HUES64 (cell line): ENCODE measurements around the gene TAOK1.

Experiments
- H3K27ac ChIP-seq: 2 replicates; pipeline ENCODE4 v1.7.0; 2013; ENCODE audit warnings: low read depth, low read length, inconsistent platforms
- H3K27me3 ChIP-seq: 2 replicates; pipeline ENCODE4 v1.6.1; 2013; ENCODE audit warnings: mild to moderate bottlenecking, low read length; ENCODE audit not compliant: insufficient read depth
- H3K36me3 ChIP-seq: 2 replicates; pipeline ENCODE4 v1.6.1; 2013; ENCODE audit warnings: mild to moderate bottlenecking, low read length; ENCODE audit not compliant: insufficient read depth
- H3K4me1 ChIP-seq: 2 replicates; pipeline ENCODE4 v1.6.1; 2013; ENCODE audit warnings: mild to moderate bottlenecking, low read length, moderate library complexity; ENCODE audit not compliant: insufficient read depth
- H3K4me3 ChIP-seq: 2 replicates; pipeline ENCODE4 v1.5.1; 2013; ENCODE audit warnings: mild to moderate bottlenecking, low read length, moderate library complexity
- H3K9ac ChIP-seq: 2 replicates; pipeline ENCODE4 v1.6.1; 2013; ENCODE audit warnings: mild to moderate bottlenecking, low read depth, low read length
- H3K9me3 ChIP-seq: 2 replicates; pipeline ENCODE4 v1.6.1; 2013; ENCODE audit warnings: low read depth, low read length; ENCODE audit not compliant: insufficient read depth
- WGBS: fragments of 150-250, 120-280 bp; methylation state at CpG from one replicate; pipeline ENCODE4 v1.1.7; 2013; ENCODE audit warnings: missing lambda C conversion rate; 5-methylcytosine and 5-hydroxymethylcytosine counted together

The TAOK1 gene

DNA sequence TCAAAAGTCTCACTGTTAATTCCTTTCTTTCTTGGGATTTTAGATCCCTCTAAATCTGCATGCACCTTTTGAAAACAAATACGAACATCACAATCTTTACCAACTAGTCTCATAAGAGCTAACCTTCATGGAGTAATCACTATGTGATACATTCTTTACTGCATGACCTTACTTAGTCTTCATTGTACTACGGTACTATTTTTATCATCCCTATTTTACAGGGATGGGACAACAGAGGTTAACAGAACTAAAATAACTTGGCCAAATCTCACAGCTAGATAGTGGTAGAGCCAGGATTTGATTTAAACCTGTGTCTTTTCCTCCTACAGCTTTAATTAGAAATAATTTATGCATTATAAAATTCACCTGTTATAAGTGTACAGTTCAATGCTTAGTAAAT lies 32.9 kb upstream of the TAOK1 start:
- no peak overlapping the region for H3K4me3 ChIP-seq
- WGBS: 96% methylated on average over 2 of the region's 2 CpGs
- H3K9ac ChIP-seq: no peak overlapping the region
- H3K4me1 ChIP-seq: no peaks in the 10 kb centered on the region
- H3K9me3 ChIP-seq: no peaks in the 10 kb centered on the region
- no peaks in the 10 kb centered on the region for H3K36me3 ChIP-seq
- H3K27ac ChIP-seq: no peak overlapping the region
- H3K27me3 ChIP-seq: no peaks in the 10 kb centered on the region

DNA sequence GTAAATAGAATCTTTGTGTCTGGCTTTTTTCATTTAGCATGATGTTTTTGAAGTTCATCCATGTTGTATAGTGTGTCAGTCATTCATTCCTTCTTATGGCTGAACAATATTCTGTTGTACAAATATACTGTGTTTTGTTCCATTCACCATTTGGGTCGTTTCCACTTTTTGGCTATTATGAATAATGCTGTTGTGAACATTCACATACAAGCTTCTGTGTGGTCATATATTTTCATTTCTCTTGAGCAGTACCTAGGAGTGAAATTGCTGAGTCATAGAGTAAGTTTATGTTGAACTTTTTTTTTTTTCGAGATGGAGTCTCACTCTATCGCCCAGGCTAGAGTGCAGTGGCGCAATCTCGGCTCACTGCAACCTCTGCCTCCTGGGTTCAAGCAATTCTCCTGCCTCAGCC lies 32.3 kb upstream of the TAOK1 start:
- H3K27me3 ChIP-seq: no peaks in the 10 kb centered on the region
- no peaks in the 10 kb centered on the region for H3K9me3 ChIP-seq
- H3K9ac ChIP-seq: no peak overlapping the region
- no peak overlapping the region for H3K27ac ChIP-seq
- no peaks in the 10 kb centered on the region for H3K4me1 ChIP-seq
- H3K36me3 ChIP-seq: no peaks in the 10 kb centered on the region
- H3K4me3 ChIP-seq: no peak overlapping the region
- WGBS: 100% methylated on average over 4 of the region's 5 CpGs

DNA sequence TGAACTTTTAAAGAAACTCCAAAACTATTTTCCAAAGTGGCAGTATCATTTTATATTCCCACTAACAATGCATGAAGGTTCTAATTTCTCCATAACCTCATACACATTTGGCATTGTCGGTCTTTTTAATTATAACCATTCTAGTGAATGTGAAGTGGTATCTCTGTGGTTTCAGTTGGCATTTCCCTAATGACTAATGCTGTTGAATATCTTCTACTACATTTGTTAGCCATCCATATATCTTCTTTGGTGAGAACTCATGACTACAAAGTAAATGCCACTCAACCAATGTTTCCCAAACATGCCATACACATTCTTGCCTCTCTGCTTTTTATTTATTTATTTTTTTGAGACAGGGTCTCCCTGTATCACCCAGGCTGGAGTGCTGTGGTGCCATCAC lies 31.7 kb upstream of the TAOK1 start:
- no peaks in the 10 kb centered on the region for H3K4me1 ChIP-seq
- H3K4me3 ChIP-seq: no peak overlapping the region
- WGBS: no CpG with 5 or more reads among the region's 1 CpG
- no peaks in the 10 kb centered on the region for H3K27me3 ChIP-seq
- H3K27ac ChIP-seq: no peak overlapping the region
- H3K9me3 ChIP-seq: no peaks in the 10 kb centered on the region
- H3K36me3 ChIP-seq: no peaks in the 10 kb centered on the region
- no peak overlapping the region for H3K9ac ChIP-seq

DNA sequence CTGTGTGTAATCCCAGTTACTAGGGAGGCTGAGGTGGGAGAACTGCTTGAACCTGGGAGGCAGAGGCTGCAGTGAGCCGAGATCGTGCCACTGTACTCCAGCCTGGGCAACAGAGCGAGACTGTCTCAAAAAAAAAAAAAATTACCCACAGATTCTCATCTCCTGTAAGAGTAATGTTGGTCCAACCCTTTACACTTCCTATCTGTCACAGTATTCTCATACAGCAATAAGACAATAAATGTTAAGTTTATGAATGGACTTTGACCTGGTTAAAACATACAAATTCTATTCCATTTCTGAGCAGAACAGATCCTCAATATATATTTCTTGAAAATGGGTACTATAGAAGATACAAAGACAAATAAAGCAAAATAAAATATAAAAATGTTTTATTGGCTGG lies 30.4 kb upstream of the TAOK1 start:
- no peaks in the 10 kb centered on the region for H3K9me3 ChIP-seq
- H3K36me3 ChIP-seq: no peaks in the 10 kb centered on the region
- no peak overlapping the region for H3K27ac ChIP-seq
- no peaks in the 10 kb centered on the region for H3K4me1 ChIP-seq
- no peak overlapping the region for H3K9ac ChIP-seq
- H3K27me3 ChIP-seq: no peaks in the 10 kb centered on the region
- H3K4me3 ChIP-seq: no peak overlapping the region
- WGBS: 98% methylated on average over 3 of the region's 3 CpGs

DNA sequence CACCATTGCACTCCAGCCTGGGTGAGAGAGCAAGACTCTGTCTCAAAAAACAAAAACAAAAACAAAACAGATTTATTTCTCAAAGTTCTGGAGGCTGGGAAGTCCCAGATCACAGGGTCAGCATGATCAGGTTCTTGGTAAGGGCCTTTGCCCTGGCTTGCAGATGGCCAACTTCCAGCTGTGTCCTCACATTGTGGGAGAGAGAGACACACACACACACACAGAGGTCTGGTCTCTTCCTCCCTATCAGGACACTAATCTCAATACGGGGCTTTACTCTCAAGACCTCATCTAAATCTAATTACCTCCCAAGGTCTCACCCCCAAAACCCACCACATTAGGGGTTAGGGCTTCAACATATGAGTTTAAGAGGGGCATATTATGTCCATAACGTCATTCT lies 26.4 kb upstream of the TAOK1 start:
- no peaks in the 10 kb centered on the region for H3K27me3 ChIP-seq
- no peak overlapping the region for H3K4me3 ChIP-seq
- H3K4me1 ChIP-seq: peaks cover 5% of the 10 kb centered on the region; the same call in 1 of the 2 replicates
- H3K9ac ChIP-seq: no peak overlapping the region
- H3K9me3 ChIP-seq: no peaks in the 10 kb centered on the region
- WGBS: 93% methylated on average over 2 of the region's 2 CpGs
- H3K27ac ChIP-seq: no peak overlapping the region
- H3K36me3 ChIP-seq: no peaks in the 10 kb centered on the region

DNA sequence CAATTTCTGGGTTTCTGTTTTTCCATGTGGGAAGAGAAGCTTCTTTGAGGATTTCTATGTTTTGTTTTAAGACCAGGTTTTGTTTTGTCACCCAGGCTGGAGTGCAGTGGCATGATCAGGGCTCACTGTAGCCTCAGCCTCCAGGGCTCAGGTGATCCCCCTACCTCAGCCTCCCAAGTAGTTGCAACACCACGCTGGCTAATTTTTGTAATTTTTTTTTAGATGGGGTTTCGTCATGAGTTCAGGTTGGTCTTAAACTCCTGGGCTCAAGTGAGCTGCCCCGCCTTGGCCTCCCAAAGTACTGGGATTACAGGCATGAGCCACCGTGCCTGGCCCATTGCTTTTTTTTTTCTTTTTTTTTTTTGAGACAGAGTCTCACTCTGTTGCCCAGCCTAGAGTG lies 25.5 kb upstream of the TAOK1 start:
- WGBS: 93% methylated on average over 4 of the region's 4 CpGs
- H3K4me1 ChIP-seq: peaks cover 15% of the 10 kb centered on the region

DNA sequence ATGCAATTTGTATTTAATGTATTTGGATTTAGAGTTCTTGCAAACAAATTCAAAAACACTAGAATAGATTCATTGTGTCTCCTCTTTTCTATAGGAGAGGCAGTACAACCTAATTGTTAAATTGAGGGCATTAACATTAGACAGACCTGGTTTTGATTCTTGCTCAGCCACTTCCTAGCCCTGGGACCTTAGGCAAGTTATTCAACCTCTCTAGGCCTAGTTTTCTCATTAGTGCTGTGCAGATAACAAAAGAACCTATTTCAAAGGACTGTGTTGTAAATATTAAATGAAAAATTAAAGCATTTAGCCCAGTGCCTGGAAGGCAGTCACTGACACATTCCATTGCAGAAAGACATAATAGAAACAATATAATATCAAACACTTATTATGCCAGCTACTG lies 22.0 kb upstream of the TAOK1 start:
- Histone ChIP-seq H3K27me3 (no peaks in the 10 kb centered on the region), H3K27ac (no peak overlapping the region), H3K36me3 (no peaks in the 10 kb centered on the region), H3K4me1 (peaks cover 15% of the 10 kb centered on the region), H3K9me3 (no peaks in the 10 kb centered on the region), H3K4me3 (no peak overlapping the region), H3K9ac (no peak overlapping the region)

More for the DNA sequence above, 25.5 kb upstream of the TAOK1 start:
- no peak overlapping the region for H3K9ac ChIP-seq
- H3K4me3 ChIP-seq: no peak overlapping the region
- H3K36me3 ChIP-seq: no peaks in the 10 kb centered on the region
- no peak overlapping the region for H3K27ac ChIP-seq
- H3K27me3 ChIP-seq: no peaks in the 10 kb centered on the region
- no peaks in the 10 kb centered on the region for H3K9me3 ChIP-seq

DNA sequence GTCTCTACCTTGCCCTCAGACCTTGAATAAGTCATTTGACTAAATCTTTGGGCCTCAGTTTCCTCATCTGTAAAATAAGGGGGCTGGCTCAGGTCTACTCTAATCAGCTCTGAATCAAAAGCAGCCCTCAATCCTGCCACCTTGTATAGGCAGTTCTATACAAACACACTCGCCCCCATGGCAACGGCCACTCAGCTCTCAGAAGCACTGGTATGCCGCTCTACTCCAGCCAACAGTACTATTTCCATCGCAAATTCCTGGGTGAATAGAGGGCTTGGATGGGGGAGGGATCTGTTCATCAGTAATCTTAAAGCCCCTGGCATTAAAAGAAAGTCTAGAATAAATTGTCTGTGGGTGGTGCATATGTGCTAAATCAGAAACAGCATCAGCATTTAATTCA lies 21.2 kb upstream of the TAOK1 start:
- H3K9me3 ChIP-seq: no peaks in the 10 kb centered on the region
- H3K4me3 ChIP-seq: no peak overlapping the region
- 76% methylated on average over 4 of the region's 4 CpGs for WGBS
- H3K27ac ChIP-seq: no peak overlapping the region
- no peaks in the 10 kb centered on the region for H3K36me3 ChIP-seq
- 0 out of 2 replicates have a peak overlapping the region, but pooled peaks have one; percentile 28 for H3K9ac ChIP-seq
- H3K4me1 ChIP-seq: peaks cover 15% of the 10 kb centered on the region
- no peaks in the 10 kb centered on the region for H3K27me3 ChIP-seq

DNA sequence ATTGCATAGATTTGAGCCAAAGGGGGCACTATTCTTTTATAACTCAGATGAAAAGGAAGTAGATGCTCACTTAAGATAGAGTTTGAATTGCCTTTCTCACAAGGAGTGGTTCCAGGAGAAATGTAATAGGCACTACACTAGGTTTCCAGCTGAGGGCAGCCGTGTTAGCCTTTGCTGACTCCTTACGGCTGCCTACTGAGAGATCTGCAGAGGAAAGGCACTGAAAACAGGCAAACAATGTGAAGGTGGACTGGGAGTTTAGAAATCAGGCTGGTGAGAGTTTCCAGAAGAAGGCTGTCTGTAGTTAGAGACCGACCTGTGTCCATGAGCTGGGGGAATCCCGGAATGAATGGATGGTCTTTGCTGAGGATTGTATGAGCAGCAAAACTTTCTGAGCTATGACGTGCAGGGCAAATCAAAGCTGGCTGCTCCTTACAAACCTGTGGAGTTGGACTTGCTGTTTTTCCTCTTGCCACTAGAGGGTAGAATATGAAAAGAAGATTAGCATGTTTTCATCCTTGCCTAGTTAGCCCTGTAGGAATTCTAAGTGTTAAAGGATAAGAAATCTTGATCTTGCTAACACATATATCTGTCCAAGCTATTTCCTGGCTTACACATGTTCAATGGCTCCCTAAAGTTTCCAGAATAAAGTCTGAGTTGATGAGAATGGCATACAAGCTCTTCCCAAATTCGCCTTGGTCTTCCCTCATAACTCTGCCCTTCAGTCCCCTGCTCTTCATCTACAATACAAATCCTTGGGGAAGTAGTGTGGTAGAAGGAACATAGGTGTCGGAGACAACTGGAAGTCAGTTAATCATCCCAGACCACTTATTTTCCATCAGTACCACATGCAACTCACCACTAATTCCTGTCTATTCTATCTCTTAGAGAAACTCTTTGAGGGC lies 20.1 kb upstream of the TAOK1 start:
- Histone ChIP-seq H3K27ac (peak overlapping the region; percentile 8; the same call in 1 of the 2 replicates), H3K36me3 (no peaks in the 10 kb centered on the region), H3K4me3 (peak overlapping the region; percentile 41), H3K27me3 (no peaks in the 10 kb centered on the region), H3K4me1 (peaks cover 22% of the 10 kb centered on the region), H3K9me3 (no peaks in the 10 kb centered on the region), H3K9ac (peak overlapping the region; percentile 26; the same call in 1 of the 2 replicates)
- 16% methylated on average over 6 of the region's 7 CpGs for WGBS

DNA sequence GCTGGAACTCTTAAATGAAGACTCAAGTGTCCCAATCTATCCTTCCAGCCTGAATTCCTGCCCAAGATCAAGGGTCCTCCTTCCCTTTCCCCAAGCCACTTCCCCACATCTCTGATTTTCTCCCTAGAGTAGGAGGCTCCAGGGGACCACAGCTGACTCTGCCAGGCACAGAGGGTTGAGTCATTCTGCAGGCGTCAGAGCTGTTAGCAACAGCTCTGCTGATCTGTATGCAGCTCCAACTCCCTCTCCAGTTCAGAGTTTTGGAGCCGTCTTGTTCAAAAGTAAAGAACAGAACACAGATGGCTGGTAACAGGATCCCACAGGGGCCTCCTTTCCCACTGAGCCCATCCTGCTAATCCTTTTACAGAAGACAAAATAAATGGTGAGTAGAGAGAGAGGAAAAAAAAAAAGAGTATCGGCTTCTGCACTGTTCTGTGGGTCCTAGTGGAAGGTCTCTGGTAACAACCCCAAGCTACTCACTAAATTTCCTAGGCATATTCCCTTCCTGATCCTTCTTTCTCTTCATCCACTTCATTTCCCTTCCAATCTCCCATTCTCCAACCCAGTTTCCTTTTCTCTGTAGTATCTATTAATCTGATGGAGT lies 13.4 kb upstream of the TAOK1 start:
- no peak overlapping the region for H3K9ac ChIP-seq
- H3K27me3 ChIP-seq: no peaks in the 10 kb centered on the region
- peaks cover 24% of the 10 kb centered on the region for H3K4me1 ChIP-seq
- H3K36me3 ChIP-seq: no peaks in the 10 kb centered on the region
- no peak overlapping the region for H3K4me3 ChIP-seq
- WGBS: 39% methylated on average over 2 of the region's 3 CpGs
- H3K27ac ChIP-seq: no peak overlapping the region
- H3K9me3 ChIP-seq: no peaks in the 10 kb centered on the region

DNA sequence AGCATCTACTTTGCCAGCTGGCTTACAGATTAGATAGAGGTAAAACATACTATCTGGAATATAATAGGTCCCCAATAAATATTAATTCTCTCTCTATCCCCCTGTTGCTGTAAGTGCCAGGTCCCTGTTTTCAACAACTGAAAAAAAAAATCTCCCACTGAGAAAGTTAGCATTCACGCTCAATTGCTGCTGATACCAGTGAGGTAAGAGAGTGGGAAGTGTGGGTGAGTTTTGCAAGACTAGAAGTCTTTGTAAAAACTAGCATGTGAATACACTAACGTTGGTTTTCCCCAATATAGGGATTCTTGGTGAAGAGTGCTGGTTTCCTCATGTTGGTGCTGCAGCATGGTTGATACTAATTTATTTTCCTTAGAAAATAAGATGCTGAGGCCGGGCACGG lies 11.7 kb upstream of the TAOK1 start:
- Histone ChIP-seq H3K36me3 (no peaks in the 10 kb centered on the region), H3K9me3 (no peaks in the 10 kb centered on the region), H3K4me1 (peaks cover 24% of the 10 kb centered on the region), H3K9ac (no peak overlapping the region), H3K27ac (no peak overlapping the region), H3K27me3 (no peaks in the 10 kb centered on the region), H3K4me3 (no peak overlapping the region)
- WGBS: 89% methylated on average over 4 of the region's 4 CpGs
